Hypothalamus (tissue), 51 donors: ENCODE measurements around the gene MCRIP1.

Source experiments
- DNase-seq, 51 donors: peaks; one replicate each; lab custom pipeline; 2025; lab: John Stamatoyannopoulos, UW

Gene MCRIP1

GRCh38 chr17:81807210-81807719 is 25.8 kb downstream of the MCRIP1 start:
- no peak for DNase-seq

GRCh38 chr17:81806461-81807209 is 26.5 kb downstream of the MCRIP1 start:
- no peak for DNase-seq

- DNase-seq = no peak
These were observed 27.2 kb downstream of the MCRIP1 start for GRCh38 chr17:81805707-81806460.

GRCh38 chr17:81804559-81805399 is 28.3 kb downstream of the MCRIP1 start:
- no peak for DNase-seq

- DNase-seq = no peak
These were observed 29.1 kb downstream of the MCRIP1 start, which contains the start of gene GCGR for GRCh38 chr17:81803728-81804558. Gene GCGR (plus strand): TSS chr17:81804150. CDS start chr17:81809019, 4,869 bp downstream.

- no peak for DNase-seq
These were observed 30.0 kb downstream of the MCRIP1 start for GRCh38 chr17:81802856-81803643.

- DNase-seq = no peak
These were observed 30.9 kb downstream of the MCRIP1 start for GRCh38 chr17:81802048-81802758.

- no peak for DNase-seq
These were observed 31.8 kb downstream of the MCRIP1 start for GRCh38 chr17:81801327-81801726.

GRCh38 chr17:81794509-81794908 is 38.6 kb downstream of the MCRIP1 start:
- DNase-seq = no peak

GRCh38 chr17:81794074-81794476 is 39.0 kb downstream of the MCRIP1 start:
- DNase-seq = no peak

GRCh38 chr17:81792675-81793615 is 40.1 kb downstream of the MCRIP1 start:
- DNase-seq = no peak
